ENCODE measurements around the gene ANO5.
A peak's percentile ranks its signal among the peaks of the same experiment; 100 is the strongest.

The ANO5 gene

GRCh38 chr11:22192642-22193347 is at the start of gene ANO5:
Gene ANO5 (plus strand): TSS chr11:22193085. CDS start chr11:22193493, 408 bp downstream.
- Histone ChIP-seq H3K4me3 (ENCODE audit: low read depth, low read length) (peak within 1 kb of the TSS; percentile 39), H3K27me3 (replicated peaks) (peaks cover 3% of the 10 kb centered on the region), H3K27ac (no peak within 1 kb of the TSS), H3K36me3 (replicated peaks) (no peaks in the 10 kb centered on the region)
- TF ChIP-seq CTCF (IDR thresholded peaks at IDR 0.05; ENCODE audit: low read depth, low read length, missing control alignments) = no peak
- in situ Hi-C loops (cut with HindIII; ENCODE audit: low pct_ligation_motif_present, low sequenced_read_pairs) = no loop called here
- DNase-seq = no peak

DNA sequence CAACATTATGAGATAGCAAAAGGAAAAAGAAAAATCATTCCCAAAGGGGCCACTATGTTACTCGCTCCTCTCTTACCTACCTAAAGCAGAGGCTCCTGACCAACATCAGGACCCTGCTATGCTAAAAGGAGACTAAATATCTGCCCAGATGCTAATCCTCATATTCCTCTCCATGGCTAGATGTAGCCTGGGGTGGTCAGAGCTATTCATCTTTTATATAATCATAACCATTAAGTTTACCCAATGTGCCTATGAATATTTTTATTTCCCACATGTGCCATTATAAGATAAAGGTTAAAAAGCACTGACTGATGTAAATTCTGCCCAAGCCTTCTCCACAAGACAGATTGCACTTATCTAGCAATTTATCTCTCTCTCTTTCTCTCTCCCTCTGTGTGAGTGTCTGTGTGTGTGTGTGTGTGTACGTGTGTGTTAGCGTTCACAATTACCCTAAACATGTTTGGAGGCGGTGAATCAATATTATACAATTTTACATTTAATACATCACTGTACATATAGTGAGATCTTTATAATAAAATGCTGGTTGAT is 41.2 kb upstream of the ANO5 start:
- DNase-seq = no peak
- no peaks in the 10 kb centered on the region for H3K27me3 ChIP-seq (replicated peaks)
- no peak for TF ChIP-seq CTCF (IDR thresholded peaks at IDR 0.05; ENCODE audit: low read depth, low read length, missing control alignments)
- no peak overlapping the region for H3K27ac ChIP-seq
- in situ Hi-C loops (cut with HindIII; ENCODE audit: low pct_ligation_motif_present, low sequenced_read_pairs) = no loop called here
- no peak overlapping the region for H3K4me3 ChIP-seq (ENCODE audit: low read depth, low read length)
- H3K36me3 ChIP-seq (replicated peaks) = no peaks in the 10 kb centered on the region

DNA sequence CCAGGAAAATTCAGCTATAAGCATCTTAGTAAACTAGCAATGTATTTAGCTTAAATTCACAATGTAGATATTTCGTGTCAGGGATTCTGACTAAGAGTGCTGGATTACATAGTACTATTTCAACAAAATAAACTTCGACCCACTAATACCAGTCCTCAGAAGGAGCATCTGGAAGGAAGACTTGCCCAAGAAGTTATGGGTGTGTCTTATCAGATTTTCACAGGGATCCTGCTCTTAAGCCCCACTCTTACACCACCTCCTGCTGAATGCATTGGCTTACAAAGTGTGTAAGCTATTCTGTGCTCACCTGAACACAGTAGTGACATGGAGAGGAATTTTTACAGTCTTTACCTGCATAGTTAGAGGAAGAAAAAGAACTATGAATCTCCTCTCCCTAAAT is 35.4 kb upstream of the ANO5 start:
- no peaks in the 10 kb centered on the region for H3K27me3 ChIP-seq (replicated peaks)
- in situ Hi-C loops (cut with HindIII; ENCODE audit: low pct_ligation_motif_present, low sequenced_read_pairs) = no loop called here
- no peak overlapping the region for H3K4me3 ChIP-seq (ENCODE audit: low read depth, low read length)
- no peak overlapping the region for H3K27ac ChIP-seq
- no peak for DNase-seq
- no peaks in the 10 kb centered on the region for H3K36me3 ChIP-seq (replicated peaks)
- no peak for TF ChIP-seq CTCF (IDR thresholded peaks at IDR 0.05; ENCODE audit: low read depth, low read length, missing control alignments)

GRCh38 chr11:22161489-22161888 is 31.4 kb upstream of the ANO5 start:
- in situ Hi-C loops (cut with HindIII; ENCODE audit: low pct_ligation_motif_present, low sequenced_read_pairs) = no loop called here
- no peaks in the 10 kb centered on the region for H3K27me3 ChIP-seq (replicated peaks)
- no peaks in the 10 kb centered on the region for H3K36me3 ChIP-seq (replicated peaks)
- no peak for DNase-seq
- no peak overlapping the region for H3K4me3 ChIP-seq (ENCODE audit: low read depth, low read length)
- no peak overlapping the region for H3K27ac ChIP-seq
- TF ChIP-seq CTCF (IDR thresholded peaks at IDR 0.05; ENCODE audit: low read depth, low read length, missing control alignments) = no peak

DNA sequence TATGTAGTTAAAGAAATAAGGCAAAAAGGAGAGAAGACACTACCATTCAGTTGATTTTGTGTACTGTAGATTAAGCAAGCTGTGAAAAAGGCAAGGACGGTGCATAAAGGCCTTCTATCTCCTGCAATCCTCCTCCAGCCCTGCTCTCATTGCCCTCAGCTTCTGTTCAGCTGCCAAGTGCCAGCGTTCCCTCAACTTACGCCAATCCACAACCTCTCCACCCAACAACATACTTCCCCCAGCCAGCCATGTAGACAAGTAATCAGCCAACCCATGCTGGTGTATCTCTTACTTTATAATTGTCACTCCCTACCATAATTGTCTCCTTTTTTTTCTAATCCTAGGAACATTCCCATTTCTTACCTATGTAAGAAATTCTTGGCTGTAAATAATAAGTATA is 30.1 kb upstream of the ANO5 start:
- Histone ChIP-seq H3K27ac (no peak overlapping the region), H3K4me3 (ENCODE audit: low read depth, low read length) (no peak overlapping the region), H3K27me3 (replicated peaks) (no peaks in the 10 kb centered on the region), H3K36me3 (replicated peaks) (no peaks in the 10 kb centered on the region)
- no peak for DNase-seq
- TF ChIP-seq CTCF (IDR thresholded peaks at IDR 0.05; ENCODE audit: low read depth, low read length, missing control alignments) = no peak
- in situ Hi-C loops (cut with HindIII; ENCODE audit: low pct_ligation_motif_present, low sequenced_read_pairs) = no loop called here

DNA sequence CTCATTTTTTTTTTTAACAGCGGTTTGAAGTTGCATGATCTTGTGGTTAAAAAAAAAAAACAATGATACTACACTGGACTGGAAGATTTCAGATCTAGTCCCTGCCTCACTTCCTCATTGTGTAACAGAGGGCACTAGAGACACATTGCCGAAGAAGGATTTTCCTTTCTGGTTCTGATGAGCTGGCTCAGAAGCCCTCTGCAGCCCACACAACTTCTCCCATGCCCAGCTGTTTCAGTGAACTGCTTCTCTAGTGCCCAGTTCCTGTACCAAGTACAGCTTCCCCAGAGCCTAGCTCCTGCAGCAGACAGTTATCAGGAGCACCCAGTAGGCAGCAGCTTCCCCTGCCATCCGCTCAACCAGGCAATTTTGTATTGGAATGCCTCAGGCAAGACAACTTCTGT is 29.5 kb upstream of the ANO5 start:
- Histone ChIP-seq H3K36me3 (replicated peaks) (no peaks in the 10 kb centered on the region), H3K4me3 (ENCODE audit: low read depth, low read length) (no peak overlapping the region), H3K27ac (no peak overlapping the region), H3K27me3 (replicated peaks) (no peaks in the 10 kb centered on the region)
- in situ Hi-C loops (cut with HindIII; ENCODE audit: low pct_ligation_motif_present, low sequenced_read_pairs) = no loop called here
- DNase-seq = no peak
- TF ChIP-seq CTCF (IDR thresholded peaks at IDR 0.05; ENCODE audit: low read depth, low read length, missing control alignments) = no peak

Data from brain microvascular endothelial cell (primary cell).